MM.1S (cell line): ENCODE results near the gene MACROD2.

Source experiments
- DNase-seq: peaks from one replicate; pipeline ENCODE4 v3.0.0-alpha.2; 2015
- H2AFZ ChIP-seq: fragments of 300-600 bp; sonication (generic); 2 replicates; pipeline ENCODE4 v1.6.0; 2016; ENCODE audit warnings: antibody characterized with exemption, low read length
- H3F3A ChIP-seq: fragments of 300-600 bp; sonication (generic); 2 replicates; pipeline ENCODE4 v1.6.1; 2016; ENCODE audit warnings: mild to moderate bottlenecking, antibody characterized with exemption, low read length, moderate library complexity, mixed read lengths; ENCODE audit not compliant: insufficient read depth
- H3K27ac ChIP-seq: fragments of 300-600 bp; sonication (generic); 2 replicates; pipeline ENCODE4 v1.5.1; 2016; ENCODE audit warnings: mild to moderate bottlenecking, low read length
- H3K27me3 ChIP-seq: fragments of 300-600 bp; sonication (generic); replicated peaks from 2 replicates; pipeline ENCODE4 v1.6.0; 2016; ENCODE audit warnings: low read length; ENCODE audit not compliant: insufficient read depth
- H3K36me3 ChIP-seq: fragments of 300-600 bp; sonication (generic); replicated peaks from 2 replicates; pipeline ENCODE4 v1.6.1; 2016; ENCODE audit warnings: mild to moderate bottlenecking, low read length, mixed read lengths; ENCODE audit not compliant: insufficient read depth
- H3K4me1 ChIP-seq: fragments of 300-600 bp; sonication (generic); 2 replicates; pipeline ENCODE4 v1.6.1; 2016; ENCODE audit warnings: low read length, mixed read lengths
- H3K4me2 ChIP-seq: fragments of 300-600 bp; sonication (generic); 2 replicates; pipeline ENCODE4 v1.6.0; 2016; ENCODE audit warnings: low read depth, low read length
- H3K4me3 ChIP-seq: fragments of 300-600 bp; sonication (generic); 2 replicates; pipeline ENCODE4 v1.5.1; 2016; ENCODE audit warnings: low read length, mixed read lengths
- H3K79me2 ChIP-seq: fragments of 300-600 bp; sonication (generic); 2 replicates; pipeline ENCODE4 v1.6.1; 2016; ENCODE audit warnings: mixed run types, low read length, mixed read lengths
- H3K9ac ChIP-seq: fragments of 300-600 bp; sonication (generic); 2 replicates; pipeline ENCODE4 v1.6.1; 2016; ENCODE audit warnings: low read length, mixed read lengths
- H3K9me2 ChIP-seq: fragments of 300-600 bp; sonication (generic); replicated peaks from 2 replicates; pipeline ENCODE4 v1.6.1; 2016; ENCODE audit warnings: mild to moderate bottlenecking, low read length, mixed read lengths; ENCODE audit not compliant: insufficient read depth
- H3K9me3 ChIP-seq: fragments of 300-600 bp; sonication (generic); replicated peaks from 2 replicates; pipeline ENCODE4 v1.6.1; 2016; ENCODE audit warnings: mild to moderate bottlenecking, low read length, mixed read lengths; ENCODE audit not compliant: insufficient read depth
- H4K20me1 ChIP-seq: fragments of 300-600 bp; sonication (generic); 2 replicates; pipeline ENCODE4 v1.6.1; 2016; ENCODE audit warnings: mild to moderate bottlenecking, low read length, moderate library complexity, mixed read lengths; ENCODE audit not compliant: insufficient read depth
- CTCF ChIP-seq: fragments of 300-600 bp; sonication (generic); IDR thresholded peaks from 2 replicates; pipeline ENCODE4 v1.5.1; 2016; ENCODE audit warnings: antibody characterized with exemption, low read length, mixed read lengths
- EZH2 ChIP-seq: fragments of 300-600 bp; sonication (generic); optimal IDR thresholded peaks from 2 replicates; pipeline ENCODE3; 2017; ENCODE audit warnings: low read depth, mild to moderate bottlenecking, antibody characterized with exemption, low read length, mixed read lengths
- EZH2phosphoT487 ChIP-seq: fragments of 300-600 bp; sonication (generic); IDR thresholded peaks from 2 replicates; pipeline ENCODE4 v1.6.1; 2018; ENCODE audit warnings: antibody characterized with exemption, low read length

MACROD2 gene

GRCh38 chr20:14780508-14780907 lies 785.2 kb downstream of the MACROD2 start:
- H3K4me2 ChIP-seq = no peak overlapping the region
- no peaks in the 10 kb centered on the region for H3K4me1 ChIP-seq
- H3K79me2 ChIP-seq = no peaks in the 10 kb centered on the region
- no peak overlapping the region for H2AFZ ChIP-seq
- no peaks in the 10 kb centered on the region for H3K36me3 ChIP-seq
- DNase-seq = no peak
- H3K4me3 ChIP-seq = no peak overlapping the region
- no peaks in the 10 kb centered on the region for H3K9me2 ChIP-seq
- H3F3A ChIP-seq = no peaks in the 10 kb centered on the region
- no peaks in the 10 kb centered on the region for H3K27me3 ChIP-seq
- no peaks in the 10 kb centered on the region for H3K9me3 ChIP-seq
- H3K9ac ChIP-seq = no peak overlapping the region
- no peaks in the 10 kb centered on the region for H4K20me1 ChIP-seq
- TF ChIP-seq EZH2phosphoT487 = no peak
- TF ChIP-seq EZH2 = no peak
- no peak for TF ChIP-seq CTCF
- no peak overlapping the region for H3K27ac ChIP-seq

- Histone ChIP-seq H3K9me2 (no peaks in the 10 kb centered on the region), H3F3A (no peaks in the 10 kb centered on the region), H3K27ac (no peak overlapping the region), H3K4me2 (no peak overlapping the region), H4K20me1 (no peaks in the 10 kb centered on the region), H3K36me3 (no peaks in the 10 kb centered on the region), H3K27me3 (no peaks in the 10 kb centered on the region), H3K9me3 (no peaks in the 10 kb centered on the region), H3K9ac (no peak overlapping the region), H3K79me2 (no peaks in the 10 kb centered on the region), H3K4me1 (no peaks in the 10 kb centered on the region), H3K4me3 (no peak overlapping the region), H2AFZ (no peak overlapping the region)
- TF ChIP-seq EZH2 = no peak
- TF ChIP-seq EZH2phosphoT487 = no peak
- no peak for TF ChIP-seq CTCF
- DNase-seq = no peak
Observed at GRCh38 chr20:14782731-14783130, 787.4 kb downstream of the MACROD2 start.

- H3K4me3 ChIP-seq = no peak overlapping the region
- no peak overlapping the region for H3K27ac ChIP-seq
- no peak overlapping the region for H3K9ac ChIP-seq
- H2AFZ ChIP-seq = no peak overlapping the region
- H4K20me1 ChIP-seq = no peaks in the 10 kb centered on the region
- no peak overlapping the region for H3K4me2 ChIP-seq
- no peaks in the 10 kb centered on the region for H3K4me1 ChIP-seq
- no peaks in the 10 kb centered on the region for H3K9me3 ChIP-seq
- no peaks in the 10 kb centered on the region for H3K79me2 ChIP-seq
- H3F3A ChIP-seq = no peaks in the 10 kb centered on the region
- no peaks in the 10 kb centered on the region for H3K9me2 ChIP-seq
- no peaks in the 10 kb centered on the region for H3K36me3 ChIP-seq
- no peak for DNase-seq
- TF ChIP-seq EZH2 = no peak
- TF ChIP-seq CTCF = no peak
- no peak for TF ChIP-seq EZH2phosphoT487
- H3K27me3 ChIP-seq = no peaks in the 10 kb centered on the region
Observed at GRCh38 chr20:14783766-14784165, 788.5 kb downstream of the MACROD2 start.
